ENCODE data around the gene SHOC2.

GRCh38 chr10:110876000-110876399, 43.4 kb upstream of the SHOC2 start:
- TF ChIP-seq EZH2 (IDR thresholded peaks at IDR 0.05; ENCODE audit: insufficient read depth, poor library complexity, severe bottlenecking) (no peak), EZH2phosphoT487 (IDR thresholded peaks at IDR 0.05; ENCODE audit: insufficient read depth, low read depth) (no peak)

Measured in GM23248 (cell line).